Heart right ventricle (tissue), 16 donors: Measurements from ENCODE around the gene RALGAPA2. TPM values are rescaled to one million over a fixed set of nuclear protein-coding genes. Genes with fewer than 3 reads are reported as not detected.

Source experiments
- ATAC-seq, 8 donors: fragments of 200-7000 bp; cut with Tn5 transposase; one replicate each; pipeline ENCODE4 v1.9.1; 2020; ENCODE audit warnings: mild to moderate bottlenecking in 8 of 8, moderate library complexity in 8 of 8, moderate number of reproducible peaks in 1 of 8
- DNase-seq, 2 donors: peaks; one replicate each; pipeline ENCODE4 v3.0.0-alpha.2; 2020
- H3K27ac ChIP-seq, 10 donors: fragments of 200-600 bp; sonication (generic) in 2 of 10; one replicate each; pipeline versions ENCODE4 v1.5.0 to v1.8.0; 2020 to 2022; ENCODE audit warnings: mild to moderate bottlenecking in 3 of 10
- H3K27me3 ChIP-seq, 7 donors: fragments of 200-600 bp; one replicate each; pipeline ENCODE4 v1.8.0; 2021 to 2022; ENCODE audit warnings: mild to moderate bottlenecking in 2 of 7
- H3K36me3 ChIP-seq, 9 donors: fragments of 200-600 bp; sonication (generic) in 1 of 9; one replicate each; pipeline versions ENCODE4 v1.5.0 to v1.8.0; 2020 to 2022; ENCODE audit warnings: mild to moderate bottlenecking in 2 of 9
- H3K4me1 ChIP-seq, 9 donors: fragments of 200-600 bp; sonication (generic) in 1 of 9; one replicate each; pipeline versions ENCODE4 v1.5.0 to v1.8.0; 2020 to 2022; ENCODE audit warnings: mild to moderate bottlenecking in 4 of 9
- H3K4me3 ChIP-seq, 10 donors: fragments of 200-600 bp; sonication (generic) in 2 of 10; one replicate each; pipeline versions ENCODE4 v1.5.0 to v1.8.0; 2020 to 2022; ENCODE audit warnings: mild to moderate bottlenecking in 7 of 10, moderate library complexity in 2 of 10
- H3K9me3 ChIP-seq, 11 donors: fragments of 200-600 bp in 10 of 11; sonication (generic) in 2 of 11; one replicate each; pipeline versions ENCODE4 v1.5.0 to v1.8.0; 2013 to 2022; ENCODE audit warnings: mild to moderate bottlenecking in 2 of 11, control low read depth in 1 of 11, moderate library complexity in 1 of 11
- WGBS, 2 donors: extraction: QIAGEN DNeasy Blood & Tissue Kit; methylation state at CpG; one replicate each; pipeline ENCODE4 v1.1.7; 2013; ENCODE audit warnings: inconsistent platforms in 1 of 2; 5-methylcytosine and 5-hydroxymethylcytosine counted together
- intact Hi-C, 10 donors: fragments of 100-400 bp; cut with DNase I; formaldehyde crosslinking; loops; one replicate each; pipeline versions ENCODE4 v1.11.1 to v1.14.2; 2022
- polyA plus RNA-seq, 2 donors: library from polyadenylated mRNA; stranded (reverse); fragments of 200-250 nt; gene quantifications; one replicate each; pipeline ENCODE4 v1.2.3, GENCODE V29; 2013
- total RNA-seq, 10 donors: library from RNA; stranded (reverse); fragmentation: NEBNext Ultra II Directional in 3 of 10; extraction: Animal tissue kit (Norgen Biotek cat#: 25700) in 3 of 10; gene quantifications; one replicate each; pipeline versions ENCODE4 v1.2.1 to v1.2.4, GENCODE V29; 2021 to 2023
- TF ChIP-seq, protein P1 (sequence below), 9 donors: fragments of 200-600 bp; sonication (generic) in 2 of 9; IDR thresholded peaks; one replicate each; pipeline versions ENCODE4 v1.5.0 to v1.8.0; 2021 to 2022; ENCODE audit warnings: antibody characterized with exemption in 9 of 9, mild to moderate bottlenecking in 5 of 9, moderate library complexity in 1 of 9
- donor health status: Arrhythmogenic right ventricular cardiomyopathy.
- donor health status: ischemic (EF 13 %, LVEDD 7.1; RV severe dilation, severe dysfunction).
- donor health status: healthy with polysubstance abuse.
- donor health status: DM: no; HTN: yes; CAD: no.
- donor health status: DM: no; HTN: no; CAD: no.
- donor health status: ischemic (EF 25% LVEDD 6.9; RV normal size, moderate dysfunction).
- donor health status: ischemic (EF 25% LVEDD 5.7; RV mildly dilated, moderate dysfunction).
- donor health status: healthy.
- donor health status: DM: yes; HTN: yes; CAD: no.
- donor health status: Ischemic cardiomyopathy.
- donor health status: ischemic (EF 35%, LVEDD 5.7; RV mildly dilated, moderate dysfunction).
- donor health status: nonischemic (EF 11% LVEDD 7.7; RV severe dilation, severe dysfunction).
- donor health status: DM: yes; HTN: yes; CAD: no.
- donor health status: PGD.
- donor health status: ischemic (EF 29% LVEDD 5.4; RV normal size, mild dysfunction).
- donor health status: nonischemic (EF 23%, LVEDD 6.1; RV moderate dilation, normal function).

Gene RALGAPA2
- total and polyA plus RNA-seq, 12 donors, result 4.1 to 26.8 (median 18.2) TPM

DNA sequence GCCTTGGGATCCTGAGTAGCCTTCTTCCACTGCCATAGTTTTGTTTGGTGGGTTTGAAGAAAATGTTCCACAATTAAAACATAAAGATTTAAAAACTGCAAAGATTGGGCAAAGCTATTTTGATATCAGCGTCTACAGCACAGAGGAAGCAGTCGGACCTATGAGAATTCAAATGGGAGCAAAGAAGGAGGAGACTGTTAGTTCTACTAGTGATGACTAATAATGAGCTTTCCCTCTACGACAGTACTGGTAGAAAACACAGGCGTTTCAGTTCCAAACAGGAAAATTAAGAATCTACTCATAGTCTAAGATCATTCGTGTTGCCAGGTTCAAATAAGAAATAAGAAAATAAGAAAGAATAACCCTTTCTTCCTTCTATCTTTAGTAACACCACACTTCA, 223.4 kb downstream of the RALGAPA2 start:
- no peaks in the 10 kb centered on the region for H3K4me1 ChIP-seq
- intact Hi-C loops, result no loop called here
- H3K4me3 ChIP-seq, result no peak overlapping the region
- TF ChIP-seq, protein P1, sequence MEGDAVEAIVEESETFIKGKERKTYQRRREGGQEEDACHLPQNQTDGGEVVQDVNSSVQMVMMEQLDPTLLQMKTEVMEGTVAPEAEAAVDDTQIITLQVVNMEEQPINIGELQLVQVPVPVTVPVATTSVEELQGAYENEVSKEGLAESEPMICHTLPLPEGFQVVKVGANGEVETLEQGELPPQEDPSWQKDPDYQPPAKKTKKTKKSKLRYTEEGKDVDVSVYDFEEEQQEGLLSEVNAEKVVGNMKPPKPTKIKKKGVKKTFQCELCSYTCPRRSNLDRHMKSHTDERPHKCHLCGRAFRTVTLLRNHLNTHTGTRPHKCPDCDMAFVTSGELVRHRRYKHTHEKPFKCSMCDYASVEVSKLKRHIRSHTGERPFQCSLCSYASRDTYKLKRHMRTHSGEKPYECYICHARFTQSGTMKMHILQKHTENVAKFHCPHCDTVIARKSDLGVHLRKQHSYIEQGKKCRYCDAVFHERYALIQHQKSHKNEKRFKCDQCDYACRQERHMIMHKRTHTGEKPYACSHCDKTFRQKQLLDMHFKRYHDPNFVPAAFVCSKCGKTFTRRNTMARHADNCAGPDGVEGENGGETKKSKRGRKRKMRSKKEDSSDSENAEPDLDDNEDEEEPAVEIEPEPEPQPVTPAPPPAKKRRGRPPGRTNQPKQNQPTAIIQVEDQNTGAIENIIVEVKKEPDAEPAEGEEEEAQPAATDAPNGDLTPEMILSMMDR (IDR thresholded peaks at IDR 0.05), result no peak
- no peak overlapping the region for H3K27ac ChIP-seq
- DNase-seq, result no peak
- no peak for ATAC-seq
- peaks cover 0 to 80% (median 6%) of the 10 kb centered on the region in 9 donors for H3K36me3 ChIP-seq
- no peaks in the 10 kb centered on the region for H3K27me3 ChIP-seq
- peaks cover 0 to 3% (median 0%) of the 10 kb centered on the region in 11 donors for H3K9me3 ChIP-seq
- 93 to 97% methylated on average over 5 of the region's 5 CpGs for WGBS, 2 donors

- Histone ChIP-seq H3K27me3 (no peaks in the 10 kb centered on the region), H3K9me3 (peaks cover 0 to 3% (median 0%) of the 10 kb centered on the region in 11 donors), H3K27ac (no peak overlapping the region), H3K4me1 (no peaks in the 10 kb centered on the region), H3K4me3 (no peak overlapping the region), H3K36me3 (peaks cover 0 to 76% (median 6%) of the 10 kb centered on the region in 9 donors)
- TF ChIP-seq, protein P1 (IDR thresholded peaks at IDR 0.05), result no peak
- intact Hi-C loops, result no loop called here
- DNase-seq (no peak), ATAC-seq (no peak)
- 55 to 59% methylated on average over 1 of the region's 1 CpG for WGBS, 2 donors
These were observed 224.1 kb downstream of the RALGAPA2 start for GRCh38 chr20:20488388-20488787.

GRCh38 chr20:20487811-20488210, 224.6 kb downstream of the RALGAPA2 start:
- H3K27me3 ChIP-seq, result no peaks in the 10 kb centered on the region
- DNase-seq, result no peak
- no peaks in the 10 kb centered on the region for H3K4me1 ChIP-seq
- 95 to 97% methylated on average over 5 of the region's 5 CpGs for WGBS, 2 donors
- TF ChIP-seq, protein P1 (IDR thresholded peaks at IDR 0.05), result no peak
- H3K36me3 ChIP-seq, result peaks cover 0 to 71% (median 6%) of the 10 kb centered on the region in 9 donors
- peaks cover 0 to 3% (median 0%) of the 10 kb centered on the region in 11 donors for H3K9me3 ChIP-seq
- no peak overlapping the region for H3K27ac ChIP-seq
- intact Hi-C loops, result no loop called here
- H3K4me3 ChIP-seq, result no peak overlapping the region
- ATAC-seq, result no peak

DNA sequence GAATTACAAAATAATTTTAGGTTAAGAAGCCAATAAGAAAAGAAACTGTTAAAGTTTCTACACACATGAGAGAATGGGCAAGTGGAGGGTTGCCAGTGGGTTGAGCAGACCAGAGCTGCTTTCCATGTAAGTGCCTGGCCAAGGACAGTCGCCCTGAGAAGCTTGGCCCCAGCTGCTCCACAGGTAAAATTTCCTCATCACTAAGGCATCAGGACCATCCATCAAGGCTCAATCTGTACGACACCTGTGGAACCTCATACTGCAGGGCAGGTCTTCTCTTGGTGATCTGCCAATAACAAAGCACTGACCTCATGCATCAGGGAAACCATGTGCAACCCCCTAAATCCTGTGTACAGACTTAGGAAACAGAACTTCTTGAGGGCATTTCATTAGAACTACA, 229.1 kb downstream of the RALGAPA2 start:
- TF ChIP-seq, protein P1 (IDR thresholded peaks at IDR 0.05), result no peak
- Histone ChIP-seq H3K4me1 (no peaks in the 10 kb centered on the region), H3K9me3 (peaks cover 0 to 3% (median 0%) of the 10 kb centered on the region in 11 donors), H3K27me3 (no peaks in the 10 kb centered on the region), H3K36me3 (peaks cover 0 to 41% (median 6%) of the 10 kb centered on the region in 9 donors), H3K4me3 (no peak overlapping the region), H3K27ac (no peak overlapping the region)
- DNase-seq (no peak), ATAC-seq (no peak)
- 96 to 100% methylated on average over 2 of the region's 2 CpGs for WGBS, 2 donors
- intact Hi-C loops, result no loop called here
